Measurements from ENCODE around the gene JAKMIP1. TPM values are rescaled to one million over a fixed set of nuclear protein-coding genes. Genes with fewer than 3 reads are reported as not detected.

JAKMIP1 gene
- total RNA-seq, 1 donor from 2014 or later = 0.89 TPM

GRCh38 chr4:6190486-6190885 is 9.9 kb downstream of the JAKMIP1 start:
- H3K27me3 Mint-ChIP-seq = peaks cover 33% of the 10 kb centered on the region
- H3K4me3 Mint-ChIP-seq (ENCODE audit: low read depth) = no peak overlapping the region
- H3K9me3 Mint-ChIP-seq (ENCODE audit: low read depth) = no peaks in the 10 kb centered on the region
- no peak overlapping the region for H3K27ac Mint-ChIP-seq
- H3K4me1 Mint-ChIP-seq (ENCODE audit: low read depth) = no peaks in the 10 kb centered on the region
- no peak for TF ChIP-seq CTCF (IDR thresholded peaks at IDR 0.05; ENCODE audit: unreplicated experiment)
- H3K36me3 Mint-ChIP-seq (ENCODE audit: insufficient read depth) = no peaks in the 10 kb centered on the region
- DNase-seq (ENCODE audit: low spot score, unreplicated experiment) = no peak

- no peak for DNase-seq (ENCODE audit: low spot score, unreplicated experiment)
- Mint-ChIP-seq H3K27ac (no peak overlapping the region), H3K36me3 (ENCODE audit: insufficient read depth) (no peaks in the 10 kb centered on the region), H3K4me1 (ENCODE audit: low read depth) (no peaks in the 10 kb centered on the region), H3K9me3 (ENCODE audit: low read depth) (no peaks in the 10 kb centered on the region), H3K4me3 (ENCODE audit: low read depth) (no peak overlapping the region), H3K27me3 (peaks cover 33% of the 10 kb centered on the region)
- no peak for TF ChIP-seq CTCF (IDR thresholded peaks at IDR 0.05; ENCODE audit: unreplicated experiment)
Observed at GRCh38 chr4:6189511-6189910, 10.8 kb downstream of the JAKMIP1 start.

GRCh38 chr4:6188687-6189305 is 11.6 kb downstream of the JAKMIP1 start:
- peaks cover 29% of the 10 kb centered on the region for H3K27me3 Mint-ChIP-seq
- H3K4me3 Mint-ChIP-seq (ENCODE audit: low read depth) = no peak overlapping the region
- no peaks in the 10 kb centered on the region for H3K36me3 Mint-ChIP-seq (ENCODE audit: insufficient read depth)
- no peaks in the 10 kb centered on the region for H3K4me1 Mint-ChIP-seq (ENCODE audit: low read depth)
- no peak overlapping the region for H3K27ac Mint-ChIP-seq
- no peaks in the 10 kb centered on the region for H3K9me3 Mint-ChIP-seq (ENCODE audit: low read depth)
- DNase-seq (ENCODE audit: low spot score, unreplicated experiment) = no peak
- TF ChIP-seq CTCF (IDR thresholded peaks at IDR 0.05; ENCODE audit: unreplicated experiment) = no peak

GRCh38 chr4:6184169-6184568 is 16.2 kb downstream of the JAKMIP1 start:
- H3K4me1 Mint-ChIP-seq (ENCODE audit: low read depth) = no peaks in the 10 kb centered on the region

GRCh38 chr4:6183740-6184139 is 16.6 kb downstream of the JAKMIP1 start:
- H3K9me3 Mint-ChIP-seq (ENCODE audit: low read depth) = no peaks in the 10 kb centered on the region
- no peak overlapping the region for H3K4me3 Mint-ChIP-seq (ENCODE audit: low read depth)
- no peaks in the 10 kb centered on the region for H3K4me1 Mint-ChIP-seq (ENCODE audit: low read depth)
- DNase-seq (ENCODE audit: low spot score, unreplicated experiment) = no peak
- peaks cover 9% of the 10 kb centered on the region for H3K27me3 Mint-ChIP-seq
- H3K36me3 Mint-ChIP-seq (ENCODE audit: insufficient read depth) = no peaks in the 10 kb centered on the region
- H3K27ac Mint-ChIP-seq = no peak overlapping the region
- TF ChIP-seq CTCF (IDR thresholded peaks at IDR 0.05; ENCODE audit: unreplicated experiment) = no peak

More at GRCh38 chr4:6184169-6184568, 16.2 kb downstream of the JAKMIP1 start:
- Mint-ChIP-seq H3K27me3 (peaks cover 11% of the 10 kb centered on the region), H3K27ac (no peak overlapping the region), H3K36me3 (ENCODE audit: insufficient read depth) (no peaks in the 10 kb centered on the region), H3K9me3 (ENCODE audit: low read depth) (no peaks in the 10 kb centered on the region), H3K4me3 (ENCODE audit: low read depth) (no peak overlapping the region)
- TF ChIP-seq CTCF (IDR thresholded peaks at IDR 0.05; ENCODE audit: unreplicated experiment) = no peak
- DNase-seq (ENCODE audit: low spot score, unreplicated experiment) = no peak

All from progenitor cell of endocrine pancreas (in vitro differentiated cells).